CD14-positive monocyte (primary cell): ENCODE measurements around the gene SPATA19. TPM values are rescaled to one million over a fixed set of nuclear protein-coding genes. Genes with fewer than 3 reads are reported as not detected.

Experiments
- DNase-seq, 3 donors: peaks; one replicate each; pipeline ENCODE4 v3.0.0-alpha.2; 2011 to 2022
- H2AFZ ChIP-seq: 2 replicates; pipeline ENCODE4 v1.6.0; 2012; ENCODE audit warnings: mild to moderate bottlenecking, low read depth, low read length, inconsistent platforms; ENCODE audit not compliant: insufficient read depth, poor library complexity, severe bottlenecking
- H3K27ac ChIP-seq, 2 donors: 1 replicate in 1 of 2; 2 replicates in 1 of 2; pipeline ENCODE4 v1.5.1; 2012 to 2013; ENCODE audit warnings: low read length in 2 of 2, control low read depth in 1 of 2, inconsistent platforms in 1 of 2, low read depth in 1 of 2, mild to moderate bottlenecking in 1 of 2
- H3K27me3 ChIP-seq, 2 donors: one replicate each; pipeline versions ENCODE4 v1.6.0 to v1.6.1; 2011 to 2013; ENCODE audit warnings: low read length in 2 of 2; ENCODE audit not compliant: control insufficient read depth in 2 of 2, insufficient read depth in 2 of 2
- H3K36me3 ChIP-seq, 2 donors: replicated peaks in 1 of 2; 1 replicate in 1 of 2; 2 replicates in 1 of 2; pipeline versions ENCODE4 v1.5.1 to v1.6.1; 2012 to 2013; ENCODE audit warnings: low read length in 2 of 2, control low read depth in 1 of 2, inconsistent platforms in 1 of 2, mild to moderate bottlenecking in 1 of 2; ENCODE audit not compliant: insufficient read depth in 2 of 2, control insufficient read depth in 1 of 2
- H3K4me1 ChIP-seq, 2 donors: 1 replicate in 1 of 2; 2 replicates in 1 of 2; pipeline versions ENCODE4 v1.5.1 to v1.6.1; 2012 to 2013; ENCODE audit warnings: low read length in 2 of 2, control low read depth in 1 of 2, inconsistent platforms in 1 of 2, mild to moderate bottlenecking in 1 of 2, moderate library complexity in 1 of 2; ENCODE audit not compliant: insufficient read depth in 2 of 2, control insufficient read depth in 1 of 2
- H3K4me2 ChIP-seq: replicated peaks from 2 replicates; pipeline ENCODE3; 2012; ENCODE audit warnings: low read length, moderate library complexity, mild to moderate bottlenecking; ENCODE audit not compliant: poor library complexity, severe bottlenecking; ENCODE audit errors: extremely low read depth
- H3K4me3 ChIP-seq, 3 experiments: fragments of 200-600 bp in 1 of 3; sonication (generic) in 1 of 3; replicated peaks in 1 of 3; 1 replicate in 2 of 3; 2 replicates in 1 of 3; pipeline ENCODE4 v1.5.1; 2011 to 2013; ENCODE audit warnings: low read length in 3 of 3, mild to moderate bottlenecking in 3 of 3, control low read depth in 2 of 3, low read depth in 2 of 3, inconsistent platforms in 1 of 3, moderate library complexity in 1 of 3
- H3K79me2 ChIP-seq: 2 replicates; pipeline ENCODE4 v1.6.0; 2012; ENCODE audit warnings: mild to moderate bottlenecking, control low read depth, inconsistent platforms, low read length, moderate library complexity; ENCODE audit not compliant: insufficient read depth
- H3K9ac ChIP-seq: 2 replicates; pipeline ENCODE4 v1.6.0; 2017; ENCODE audit warnings: low read length, mild to moderate bottlenecking; ENCODE audit not compliant: insufficient read depth, poor library complexity, severe bottlenecking
- H3K9me3 ChIP-seq, 2 donors: replicated peaks in 1 of 2; 1 replicate in 1 of 2; 2 replicates in 1 of 2; pipeline versions ENCODE4 v1.5.1 to v1.6.1; 2012 to 2013; ENCODE audit warnings: low read length in 2 of 2, control low read depth in 1 of 2; ENCODE audit not compliant: control insufficient read depth in 1 of 2, insufficient read depth in 1 of 2
- H4K20me1 ChIP-seq: 2 replicates; pipeline ENCODE4 v1.6.0; 2012; ENCODE audit warnings: mild to moderate bottlenecking, low read length, control low read depth, moderate library complexity; ENCODE audit not compliant: insufficient read depth
- H3K27ac Mint-ChIP-seq, 7 donors: one replicate each; pipeline ENCODE4 v1.8.0; 2020; ENCODE audit warnings: mild to moderate bottlenecking in 7 of 7, mixed read lengths in 7 of 7, moderate library complexity in 6 of 7, inconsistent platforms in 2 of 7
- H3K27me3 Mint-ChIP-seq, 3 donors: one replicate each; pipeline ENCODE4 v1.8.0; 2021 to 2022; ENCODE audit warnings: low read depth in 3 of 3, mild to moderate bottlenecking in 3 of 3, mixed read lengths in 3 of 3, moderate library complexity in 3 of 3, inconsistent platforms in 1 of 3
- H3K36me3 Mint-ChIP-seq, 2 donors: one replicate each; pipeline ENCODE4 v1.8.0; 2020; ENCODE audit warnings: mixed read lengths in 2 of 2, inconsistent platforms in 1 of 2, mild to moderate bottlenecking in 1 of 2
- H3K4me1 Mint-ChIP-seq: one replicate; pipeline ENCODE4 v1.8.0; 2020; ENCODE audit warnings: mild to moderate bottlenecking, mixed read lengths
- H3K4me3 Mint-ChIP-seq, 2 donors: one replicate each; pipeline ENCODE4 v1.8.0; 2020; ENCODE audit warnings: mild to moderate bottlenecking in 2 of 2, mixed read lengths in 2 of 2, moderate library complexity in 1 of 2
- H3K9me3 Mint-ChIP-seq, 7 donors: one replicate each; pipeline ENCODE4 v1.8.0; 2020 to 2022; ENCODE audit warnings: mixed read lengths in 7 of 7, mild to moderate bottlenecking in 6 of 7, moderate library complexity in 6 of 7, inconsistent platforms in 2 of 7
- CTCF ChIP-seq: fragments of 200-600 bp; IDR thresholded peaks from one replicate; pipeline ENCODE4 v1.8.0; 2022; ENCODE audit warnings: antibody characterized with exemption, mild to moderate bottlenecking
- WGBS: methylation state at CpG from one replicate; pipeline ENCODE4 v1.1.5; 2013; ENCODE audit warnings: missing lambda C conversion rate; ENCODE audit not compliant: insufficient coverage; 5-methylcytosine and 5-hydroxymethylcytosine counted together
- intact Hi-C, 2 donors: fragments of 100-400 bp; cut with micrococcal nuclease; formaldehyde crosslinking; loops; one replicate each; pipeline versions ENCODE4 v1.15.0 to v1.15.1; 2023
- polyA plus RNA-seq, 3 donors: library from polyadenylated mRNA; depleted of rRNA in 1 of 3; unstranded in 2 of 3; stranded (reverse) in 1 of 3; fragments of 300-500 nt in 2 of 3; fragments of >200 nt in 1 of 3; fragmentation: Illumina TruSeq in 2 of 3; gene quantifications; 1 replicate in 2 of 3; 2 replicates in 1 of 3; pipeline ENCODE4 v1.2.3, GENCODE V29; 2012 to 2021

SPATA19 gene
- polyA plus RNA-seq, 3 donors = not detected

DNA sequence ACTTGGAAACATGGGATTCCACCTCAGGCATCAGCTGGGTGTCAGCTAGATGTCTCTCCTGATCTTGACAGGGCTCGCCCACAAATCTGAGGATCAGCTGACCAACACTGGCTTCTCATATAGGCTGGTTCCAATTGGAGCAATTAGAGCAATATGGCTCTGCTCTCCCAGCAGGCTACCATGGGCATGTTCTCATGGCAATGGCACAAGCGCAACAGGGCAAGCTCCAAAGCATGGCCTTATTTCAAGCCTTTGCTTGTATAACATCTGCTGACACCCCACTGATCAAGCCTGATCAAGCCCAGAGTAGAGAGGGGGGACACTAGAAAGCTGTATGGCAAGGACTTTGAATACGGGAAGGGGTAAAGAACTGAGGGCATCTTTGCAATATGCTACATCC is 40.7 kb upstream of the SPATA19 start:
- 100% methylated on average over 1 of the region's 3 CpGs for WGBS
- no peaks in the 10 kb centered on the region for H3K4me1 ChIP-seq
- no peak overlapping the region for H2AFZ ChIP-seq
- H3K9ac ChIP-seq = no peak overlapping the region
- Mint-ChIP-seq H3K27me3 (peaks cover 0 to 3% (median 0%) of the 10 kb centered on the region in 3 donors), H3K9me3 (peaks cover 2 to 14% (median 10%) of the 10 kb centered on the region in 7 donors), H3K4me1 (no peaks in the 10 kb centered on the region), H3K36me3 (no peaks in the 10 kb centered on the region), H3K4me3 (no peak overlapping the region), H3K27ac (no peak overlapping the region)
- intact Hi-C loops = no loop called here
- H3K36me3 ChIP-seq = no peaks in the 10 kb centered on the region
- no peak overlapping the region for H3K27ac ChIP-seq
- H3K9me3 ChIP-seq = peaks cover 0 to 14% of the 10 kb centered on the region in 2 donors
- H3K4me2 ChIP-seq = no peak overlapping the region
- no peaks in the 10 kb centered on the region for H4K20me1 ChIP-seq
- no peaks in the 10 kb centered on the region for H3K27me3 ChIP-seq
- no peak for DNase-seq
- no peak for TF ChIP-seq CTCF
- no peaks in the 10 kb centered on the region for H3K79me2 ChIP-seq
- no peak overlapping the region for H3K4me3 ChIP-seq

DNA sequence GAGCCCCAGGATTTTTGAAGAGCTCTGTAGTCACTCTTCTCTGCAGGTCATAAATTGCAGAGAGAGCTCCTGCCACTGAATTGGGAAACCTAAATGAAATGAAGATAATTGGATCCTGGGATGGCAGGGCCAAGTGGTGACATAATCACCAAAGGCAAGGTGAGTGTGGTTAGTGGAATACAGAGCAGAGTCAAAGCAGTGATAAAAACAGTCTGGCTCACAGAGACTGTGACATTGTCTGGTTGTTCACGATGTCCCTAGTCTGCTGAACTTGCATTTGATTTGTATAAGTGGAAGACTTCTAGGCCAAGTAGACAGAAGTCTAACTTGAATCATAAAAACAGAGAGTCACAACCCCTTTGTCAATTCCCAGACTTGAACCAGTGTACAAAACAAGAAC is 26.8 kb upstream of the SPATA19 start:
- no peaks in the 10 kb centered on the region for H3K27me3 Mint-ChIP-seq

More for the DNA sequence above, 26.8 kb upstream of the SPATA19 start:
- H3K79me2 ChIP-seq = no peaks in the 10 kb centered on the region
- no peak for TF ChIP-seq CTCF
- peaks cover 0 to 8% (median 1%) of the 10 kb centered on the region in 7 donors for H3K9me3 Mint-ChIP-seq
- H3K4me1 ChIP-seq = no peaks in the 10 kb centered on the region
- no peak overlapping the region for H3K27ac Mint-ChIP-seq
- no peak overlapping the region for H3K27ac ChIP-seq
- WGBS = 86% methylated on average over 1 of the region's 1 CpG
- no peaks in the 10 kb centered on the region for H3K9me3 ChIP-seq
- no peak overlapping the region for H3K4me3 ChIP-seq
- no peak overlapping the region for H3K9ac ChIP-seq
- H3K36me3 ChIP-seq = no peaks in the 10 kb centered on the region
- H2AFZ ChIP-seq = no peak overlapping the region
- no peak for DNase-seq
- no peak overlapping the region for H3K4me2 ChIP-seq
- no peaks in the 10 kb centered on the region for H3K27me3 ChIP-seq
- H3K4me1 Mint-ChIP-seq = no peaks in the 10 kb centered on the region
- no peak overlapping the region for H3K4me3 Mint-ChIP-seq
- intact Hi-C loops = no loop called here
- H3K36me3 Mint-ChIP-seq = no peaks in the 10 kb centered on the region
- H4K20me1 ChIP-seq = no peaks in the 10 kb centered on the region
